Epidermal melanocyte (primary cell): Measurements from ENCODE around the gene KCNJ6.
"Not testable (repeated sequence)": the region's sequence is repeated elsewhere in the genome, so short reads cannot be mapped to it uniquely, and the experiment has no call there.

ENCODE experiments used
- DNase-seq: peaks from one replicate; pipeline ENCODE4 v3.0.0; 2011; ENCODE audit warnings: low spot score; ENCODE audit not compliant: insufficient read length

Gene KCNJ6

GRCh38 chr21:37780991-37781983, 135.0 kb downstream of the KCNJ6 start:
- no peak for DNase-seq

GRCh38 chr21:37771181-37771580, 145.1 kb downstream of the KCNJ6 start:
- DNase-seq: no peak

DNA sequence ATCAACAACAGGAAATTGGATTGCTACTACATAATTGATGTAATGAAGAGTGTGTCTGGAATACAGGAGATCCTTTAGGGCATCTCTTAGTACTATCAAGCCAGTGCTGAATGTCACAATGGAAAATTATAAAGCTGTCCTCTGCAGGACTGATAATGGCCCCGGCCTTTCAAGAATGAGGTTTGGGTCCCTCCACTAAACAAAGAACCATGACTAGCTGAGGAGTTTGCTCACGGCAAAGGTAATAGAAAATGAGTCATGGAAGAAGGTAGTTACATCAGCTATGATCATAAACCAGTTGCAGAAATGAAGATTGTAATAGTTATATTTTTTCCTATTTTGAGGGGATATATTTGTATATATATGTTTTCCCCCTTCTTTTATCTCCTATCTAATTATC, 145.8 kb downstream of the KCNJ6 start:
- DNase-seq: no peak

- DNase-seq: no peak
These were observed 146.6 kb downstream of the KCNJ6 start for GRCh38 chr21:37769656-37770055.

DNA sequence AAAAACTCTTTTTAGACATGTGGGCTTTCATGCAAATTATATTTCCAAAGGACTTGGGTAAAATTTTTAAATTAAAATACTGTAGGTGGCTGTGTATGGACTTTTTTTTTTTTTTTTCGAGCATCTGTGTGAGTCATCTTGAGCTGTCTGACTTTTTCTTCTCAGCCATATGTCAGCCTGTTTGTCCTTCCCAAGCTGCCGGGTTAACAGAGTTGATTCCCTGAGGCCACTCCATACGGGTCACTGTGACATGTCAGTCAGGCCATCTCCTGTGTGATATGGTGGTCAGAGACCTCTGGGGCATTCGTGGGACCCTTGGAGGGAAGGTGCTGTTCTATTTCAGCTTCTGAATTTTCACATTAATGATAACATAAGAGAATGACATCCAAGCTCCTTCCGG, 148.3 kb downstream of the KCNJ6 start:
- no peak for DNase-seq

- DNase-seq: no peak
These were observed 150.1 kb downstream of the KCNJ6 start for GRCh38 chr21:37766129-37766528.

DNA sequence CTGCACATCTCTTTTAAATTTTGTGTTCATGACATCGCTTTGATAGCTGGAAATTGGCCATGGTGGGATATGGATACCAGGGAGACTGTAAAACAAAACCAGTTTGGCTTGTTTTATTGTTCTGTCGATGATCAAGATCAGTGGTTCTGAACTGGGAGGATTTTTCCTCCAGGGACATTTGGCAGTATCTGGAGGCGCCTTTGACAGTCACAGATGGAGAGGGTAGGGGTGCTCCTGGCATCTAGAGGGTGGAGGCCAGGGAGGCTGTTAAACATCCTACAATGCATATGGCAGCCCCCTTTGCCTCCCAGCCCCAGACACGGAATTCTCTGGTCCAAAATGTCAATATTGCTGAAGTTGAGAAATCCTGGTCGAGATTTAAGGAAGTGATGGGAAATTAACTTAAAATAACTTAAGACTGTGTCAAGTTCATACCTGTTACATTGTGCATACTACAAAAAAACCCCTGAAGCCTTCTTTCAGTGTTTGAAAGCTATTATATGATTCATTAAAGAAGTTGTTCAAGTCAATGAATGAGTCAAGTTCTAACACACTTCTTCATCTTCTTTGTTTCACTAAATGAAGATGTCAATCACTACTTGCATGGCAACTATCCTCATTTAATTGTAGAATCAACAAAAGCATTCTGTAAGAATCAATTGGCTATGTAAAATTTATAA, 150.9 kb downstream of the KCNJ6 start:
- no peak for DNase-seq

DNA sequence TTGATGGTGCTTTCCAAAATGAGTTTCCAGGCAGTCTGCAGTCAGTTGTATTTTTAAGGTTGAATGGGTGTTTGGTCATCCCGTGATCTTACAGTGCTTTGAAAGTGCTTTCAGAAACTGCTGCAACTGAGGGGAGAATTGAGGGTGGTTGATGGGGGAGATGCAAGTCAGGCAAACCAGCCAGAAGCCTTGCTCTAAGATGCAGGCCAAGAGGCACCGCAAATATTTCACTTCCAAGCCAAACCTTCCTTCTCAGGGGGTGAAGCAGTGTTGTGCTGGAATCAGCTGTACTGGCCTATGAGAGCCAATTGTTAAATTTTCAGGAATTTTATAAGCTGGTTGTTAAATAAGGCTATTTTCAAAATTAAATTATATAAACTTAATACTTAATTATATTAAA, 151.6 kb downstream of the KCNJ6 start:
- no peak for DNase-seq

DNA sequence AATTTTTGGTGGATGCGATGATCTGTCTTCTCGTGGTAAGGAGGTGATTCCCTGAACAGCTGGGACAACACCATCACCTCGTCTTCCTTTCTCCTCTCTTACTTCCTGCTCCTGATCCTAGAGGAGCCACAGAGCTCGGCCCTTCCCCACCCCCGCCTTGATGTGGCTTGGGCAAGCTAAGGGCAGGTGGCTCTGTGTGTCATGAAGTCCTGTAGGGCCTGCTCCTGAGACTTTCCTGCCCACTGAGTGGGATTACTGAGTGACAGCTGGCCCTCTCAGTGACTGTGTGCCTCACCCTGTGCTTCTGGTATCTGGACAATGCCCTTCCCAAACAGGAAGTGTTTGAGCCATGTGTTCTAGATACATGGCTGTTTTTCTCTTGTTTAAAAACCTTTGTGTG, 153.0 kb downstream of the KCNJ6 start:
- no peak for DNase-seq

DNA sequence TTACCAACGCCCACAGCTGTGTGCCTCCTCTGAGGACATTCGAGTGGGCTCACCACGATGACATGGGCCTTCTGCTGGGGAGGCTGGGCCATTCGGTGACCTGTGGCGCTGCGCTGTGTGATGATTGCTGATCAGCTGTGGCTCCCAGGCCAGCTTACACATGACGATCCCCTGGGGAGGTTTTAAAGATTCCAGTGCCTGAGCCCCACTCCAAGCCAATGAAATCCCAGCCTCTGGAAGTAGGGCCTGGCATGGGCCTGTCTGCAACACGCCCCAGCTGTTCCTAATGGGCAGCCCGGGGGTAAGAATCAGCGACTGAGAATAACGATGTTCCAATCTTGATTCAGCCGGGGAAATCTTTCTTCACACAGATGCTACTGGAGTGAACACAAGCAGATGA, 153.7 kb downstream of the KCNJ6 start:
- DNase-seq: no peak

DNA sequence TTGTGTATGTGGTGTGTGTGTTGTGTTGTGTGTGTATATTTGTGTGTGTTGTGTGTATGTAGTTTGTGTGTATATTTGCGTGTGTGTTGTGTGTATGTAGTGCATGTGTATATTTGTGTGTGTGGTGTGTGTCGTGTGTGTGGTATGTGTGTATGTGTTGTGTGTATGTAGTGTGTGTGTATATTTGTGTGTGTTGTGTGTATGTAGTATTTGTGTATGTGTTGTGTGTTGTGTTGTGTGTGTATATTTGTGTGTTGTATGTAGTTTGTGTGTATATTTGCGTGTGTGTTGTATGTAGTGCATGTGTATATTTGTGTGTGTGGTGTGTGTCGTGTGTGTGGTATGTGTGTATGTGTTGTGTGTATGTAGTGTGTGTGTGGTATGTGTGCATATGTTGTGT, 154.9 kb downstream of the KCNJ6 start:
- not testable (repeated sequence) for DNase-seq

- no peak for DNase-seq
These were observed 156.5 kb downstream of the KCNJ6 start for GRCh38 chr21:37759777-37760176.

DNA sequence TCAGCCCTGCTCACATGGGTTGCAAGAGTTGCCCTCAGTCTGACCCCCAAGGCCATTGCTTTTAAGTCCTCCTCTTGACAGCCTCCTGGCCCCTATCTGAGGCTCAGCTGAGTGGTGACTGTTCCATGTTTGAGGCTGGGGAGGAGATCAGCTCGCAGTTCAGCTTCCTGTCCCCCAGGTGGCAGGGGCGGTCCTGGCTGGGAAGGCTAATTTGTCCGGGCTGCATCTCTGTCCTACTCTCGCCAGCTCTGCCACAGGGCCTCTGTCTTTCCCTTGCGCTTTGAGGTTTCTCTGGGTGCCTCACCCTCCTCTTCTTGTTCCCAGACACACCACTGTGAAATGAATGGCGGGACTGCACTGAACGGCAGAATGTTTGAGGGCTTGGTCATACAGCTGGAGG, 157.3 kb downstream of the KCNJ6 start:
- no peak for DNase-seq

- no peak for DNase-seq
These were observed 158.5 kb downstream of the KCNJ6 start for GRCh38 chr21:37757606-37758376.

DNA sequence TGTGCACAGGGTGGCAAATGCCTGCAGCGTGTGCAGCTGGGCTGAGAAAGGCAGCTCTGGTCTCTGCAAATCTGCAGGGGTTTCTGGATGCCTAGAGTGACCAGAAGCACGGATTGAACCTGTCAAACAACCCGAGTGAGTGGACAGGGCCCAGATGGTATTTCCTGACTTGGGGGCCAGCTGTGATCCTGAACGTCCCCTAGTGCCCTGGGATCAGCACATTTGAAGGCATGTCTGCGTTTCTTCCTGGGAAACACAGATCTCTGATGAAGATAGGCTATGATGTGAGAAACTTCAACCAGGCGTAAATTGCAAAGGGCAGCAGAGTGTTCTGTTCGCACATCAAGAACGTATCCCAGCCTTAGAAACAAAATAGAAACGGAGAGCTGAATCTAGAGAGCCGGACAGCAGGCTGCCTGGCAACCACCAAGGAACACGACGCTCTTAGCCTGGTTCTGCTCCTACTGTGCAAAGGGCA, 163.1 kb downstream of the KCNJ6 start:
- DNase-seq: no peak

DNA sequence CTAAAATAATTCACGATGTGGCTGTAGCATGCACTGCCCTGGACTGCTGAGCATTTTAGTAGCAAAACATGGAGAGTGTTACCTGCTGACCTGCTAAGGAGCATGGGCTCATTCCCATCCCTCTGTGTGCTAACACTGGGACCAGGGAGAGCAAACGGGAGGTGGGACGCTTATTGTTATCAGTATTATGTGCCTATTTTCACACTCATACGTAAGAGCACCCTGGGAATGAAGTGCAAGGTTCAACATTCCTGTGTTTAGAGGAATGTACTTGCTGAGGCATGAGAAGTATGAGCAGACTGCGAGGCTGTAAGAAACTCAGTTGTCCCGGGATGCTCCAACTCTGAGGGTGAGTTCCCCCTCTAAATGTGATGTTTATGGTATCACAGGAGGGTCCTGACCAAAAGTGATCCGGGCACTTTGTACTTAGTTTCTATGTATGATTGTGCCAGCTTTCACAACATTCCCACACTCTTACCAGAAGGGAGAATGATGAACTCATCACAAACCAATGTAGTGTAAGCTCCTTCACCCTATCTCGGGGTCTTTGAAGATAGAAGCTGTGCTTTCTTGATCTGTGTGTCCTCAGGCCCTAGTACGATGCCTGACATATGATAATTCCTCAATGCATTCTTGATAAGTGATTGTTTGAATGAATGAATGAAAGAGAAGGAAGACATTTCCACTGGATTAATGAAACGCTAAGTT, 164.8 kb downstream of the KCNJ6 start:
- DNase-seq: no peak

DNA sequence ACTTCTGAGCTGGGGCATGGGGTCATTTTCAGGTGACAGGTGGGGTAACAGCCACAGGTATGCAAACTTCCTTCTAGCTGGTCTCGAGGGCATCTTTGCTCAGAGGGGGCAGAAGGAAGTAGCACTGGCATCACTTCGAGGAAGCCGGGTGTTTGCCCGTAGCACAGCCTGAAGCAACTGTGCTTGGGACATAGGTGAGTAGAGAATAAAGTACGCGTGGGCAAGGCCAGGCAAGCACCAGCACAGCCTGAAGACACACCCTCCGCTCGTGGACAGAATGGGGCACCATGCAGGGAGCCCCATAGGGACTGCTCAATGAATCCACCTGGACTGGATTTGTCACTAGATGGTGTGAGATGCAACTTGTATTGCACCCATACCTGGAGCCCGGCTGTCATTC, 167.1 kb downstream of the KCNJ6 start:
- no peak for DNase-seq

DNA sequence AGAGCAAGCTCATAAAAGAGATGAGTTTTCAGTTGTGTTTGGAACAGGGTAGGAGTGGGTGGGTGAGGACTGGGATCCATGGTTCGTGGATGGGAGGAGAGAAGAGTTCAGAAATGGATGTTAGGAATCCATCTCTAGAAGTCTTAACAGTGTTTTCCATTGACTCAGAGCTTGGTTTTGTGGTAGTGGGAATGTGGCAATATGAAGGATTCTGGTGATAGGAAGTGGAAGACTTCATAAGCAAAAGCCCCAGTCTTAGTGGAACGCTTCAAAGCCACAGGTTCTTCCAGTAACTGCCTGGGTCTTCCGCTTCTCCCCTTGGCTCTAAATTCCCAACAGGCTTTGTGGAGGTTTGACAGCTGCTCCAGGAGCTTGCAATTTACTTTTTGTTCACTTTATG, 167.9 kb downstream of the KCNJ6 start:
- no peak for DNase-seq

DNA sequence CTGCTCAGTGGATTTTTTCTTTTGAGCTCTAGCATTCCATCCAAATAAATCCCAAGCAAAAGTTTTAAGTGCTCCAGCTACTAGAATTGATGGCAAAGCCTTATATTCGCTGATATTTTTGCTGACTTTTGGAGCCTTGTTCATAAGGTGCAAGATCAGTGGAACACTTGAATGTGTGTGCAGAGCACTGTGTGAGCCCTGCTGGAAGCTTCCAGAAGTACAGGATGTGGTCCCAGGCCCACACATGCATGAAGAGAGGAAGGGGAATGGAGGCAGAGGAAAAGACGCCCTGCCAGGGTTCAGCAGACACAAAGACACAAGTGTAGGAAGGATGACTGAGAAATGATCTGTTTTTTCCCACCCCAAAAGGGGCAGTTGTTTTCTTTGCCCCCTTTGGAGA, 169.4 kb downstream of the KCNJ6 start:
- no peak for DNase-seq

GRCh38 chr21:37744551-37744950, 171.7 kb downstream of the KCNJ6 start:
- DNase-seq: no peak

DNA sequence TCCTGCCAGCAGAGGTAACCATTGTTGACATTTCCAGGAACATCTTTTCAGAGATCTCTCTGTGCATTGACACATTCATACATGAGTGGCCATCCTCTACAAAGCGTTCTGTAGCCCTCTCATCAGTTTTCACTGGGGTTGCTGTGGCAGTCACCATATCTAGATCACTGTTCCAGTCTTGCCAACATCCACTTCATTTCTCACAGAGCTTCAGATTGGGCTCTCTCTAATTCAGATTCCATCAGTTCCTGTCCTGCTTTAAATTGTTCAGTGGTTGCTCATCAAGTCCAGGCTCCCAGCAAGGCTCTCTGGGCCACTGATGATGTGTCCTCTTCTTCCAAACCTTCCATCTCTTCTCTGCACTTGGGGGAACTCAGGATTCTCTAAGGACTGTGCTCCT, 173.7 kb downstream of the KCNJ6 start:
- DNase-seq: no peak
